Adrenal gland (tissue), 12 donors: ENCODE data around the gene CBX8. TPM values are rescaled to one million over a fixed set of nuclear protein-coding genes. Genes with fewer than 3 reads are reported as not detected.
A peak's percentile ranks its signal among the peaks of the same experiment; 100 is the strongest.

ENCODE experiments used
- DNase-seq, 7 donors: peaks; one replicate each; pipeline ENCODE4 v3.0.0-alpha.2; 2019 to 2020
- H3K27ac ChIP-seq, 5 donors: fragments of 200-600 bp; sonication (generic) in 4 of 5; 1 replicate in 3 of 5; 2 replicates in 2 of 5; pipeline versions ENCODE4 v1.5.1 to v1.8.0; 2016 to 2020; ENCODE audit warnings: mild to moderate bottlenecking in 1 of 5
- H3K27me3 ChIP-seq: fragments of 200-600 bp; 2 replicates; pipeline ENCODE4 v1.8.0; 2021
- H3K36me3 ChIP-seq, 2 donors: fragments of 200-600 bp; replicated peaks in 1 of 2; 1 replicate in 1 of 2; 2 replicates in 1 of 2; pipeline versions ENCODE4 v1.5.1 to v1.8.0; 2018 to 2022
- H3K4me1 ChIP-seq, 2 donors: fragments of 200-600 bp; replicated peaks in 1 of 2; 1 replicate in 1 of 2; 2 replicates in 1 of 2; pipeline versions ENCODE4 v1.5.1 to v1.8.0; 2018 to 2021
- H3K4me3 ChIP-seq, 4 donors: fragments of 200-600 bp; sonication (generic) in 3 of 4; one replicate each; pipeline ENCODE4 v1.5.1; 2016 to 2018
- H3K9me3 ChIP-seq, 3 donors: fragments of 200-600 bp; sonication (generic) in 1 of 3; replicated peaks in 1 of 3; 1 replicate in 2 of 3; 2 replicates in 1 of 3; pipeline versions ENCODE4 v1.5.1 to v1.8.0; 2016 to 2021
- POLR2A ChIP-seq, 2 donors: fragments of 450-650 bp; IDR thresholded peaks; one replicate each; pipeline ENCODE4 v1.6.1; 2017; ENCODE audit warnings: antibody characterized with exemption in 2 of 2, mild to moderate bottlenecking in 2 of 2, moderate library complexity in 1 of 2
- WGBS, 4 donors: extraction: QIAGEN DNeasy Blood & Tissue Kit in 2 of 4; methylation state at CpG; one replicate each; pipeline versions ENCODE4 v1.1.5 to v1.1.7; 2013 to 2017; 5-methylcytosine and 5-hydroxymethylcytosine counted together
- intact Hi-C, 2 donors: fragments of 100-400 bp; cut with DNase I; formaldehyde crosslinking; loops; one replicate each; pipeline versions ENCODE4 v1.14.1 to v1.15.0; 2022 to 2023
- polyA plus RNA-seq, 3 donors: library from polyadenylated mRNA; stranded (reverse); fragments of 200-250 nt in 2 of 3; fragments of 350-450 nt in 1 of 3; fragmentation: Illumina TruSeq in 1 of 3; extraction: RNeasy Lipid Tissue Mini Kit (QIAGEN cat#74804) in 1 of 3; gene quantifications; one replicate each; pipeline ENCODE4 v1.2.3, GENCODE V29; 2013 to 2014
- total RNA-seq, 9 donors: library from RNA; depleted of rRNA in 4 of 9; stranded (reverse); fragments of >200 nt in 4 of 9; fragments of 120-200 nt in 1 of 9; fragmentation: NEBNext Ultra II Directional in 1 of 9; extraction: Animal tissue kit (Norgen Biotek cat#: 25700) in 1 of 9; gene quantifications; one replicate each; pipeline versions ENCODE4 v1.1.0 to v1.2.4, GENCODE V29; 2013 to 2023
- TF ChIP-seq, protein P1 (sequence below), 6 experiments: fragments of 450-650 bp in 4 of 6; fragments of 200-600 bp in 2 of 6; sonication (generic) in 1 of 6; IDR thresholded peaks; 1 replicate in 5 of 6; 2 replicates in 1 of 6; pipeline versions ENCODE4 v1.5.1 to v1.8.0; 2016 to 2021; ENCODE audit warnings: antibody characterized with exemption in 6 of 6, mild to moderate bottlenecking in 2 of 6, moderate library complexity in 1 of 6
- donor health status: healthy with polysubstance abuse.
- donor health status: Bipolar disorder and iron deficiency.
- donor health status: DM: yes; HTN: yes; CAD: no.
- donor health status: DM: no; HTN: no; CAD: no.
- donor health status: DM: no; HTN: no; CAD: no.
- donor health status: DM: yes; HTN: yes; CAD: no.

The CBX8 gene
- total and polyA plus RNA-seq, 12 donors, result 0.85 to 10.6 (median 5.5) TPM

DNA sequence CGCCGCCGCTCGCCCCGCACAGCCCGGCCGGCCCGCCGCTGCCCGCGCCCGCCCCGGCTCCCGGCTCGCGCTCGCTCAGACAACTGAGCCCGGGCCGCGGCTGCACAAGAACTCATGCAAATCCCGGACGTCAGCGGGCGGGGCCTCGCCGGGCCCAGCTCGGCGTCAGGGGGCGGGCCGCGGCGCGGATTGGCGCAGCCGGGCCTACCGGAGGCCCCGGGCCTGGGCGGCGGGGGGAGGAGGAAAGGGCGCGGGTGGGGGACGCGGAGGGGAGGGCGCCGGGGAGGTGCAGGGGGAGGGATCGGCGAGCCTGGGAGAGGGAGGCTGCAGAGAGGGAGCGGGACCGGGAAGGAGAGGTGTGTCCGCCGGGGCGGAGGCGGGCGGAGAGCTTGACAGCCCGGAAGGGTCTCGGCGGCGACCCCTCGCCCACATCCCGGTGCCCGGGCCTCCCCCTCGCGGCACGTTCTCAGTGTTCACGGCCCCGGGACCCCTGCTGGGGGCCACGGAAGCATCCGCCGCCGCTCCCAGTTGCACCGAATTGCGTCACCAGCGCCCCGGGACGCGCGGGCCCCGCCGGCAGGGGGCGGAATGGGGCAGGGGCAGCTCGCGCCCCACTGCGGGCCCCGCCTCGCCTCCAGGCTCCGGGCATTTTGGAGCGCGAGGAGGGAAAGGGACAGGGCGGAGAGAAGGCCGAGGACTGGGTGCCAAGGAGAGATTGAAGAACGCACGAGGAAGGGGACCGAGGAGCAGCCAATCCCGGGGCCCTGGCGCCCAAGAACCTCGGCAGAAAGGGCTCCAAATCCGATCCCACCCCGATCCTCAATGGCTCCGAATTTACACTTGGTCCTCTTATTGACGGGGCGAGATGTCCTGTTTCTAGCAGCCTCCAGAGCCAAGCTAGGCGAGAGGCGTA is 42.7 kb upstream of the CBX8 start, which contains the start of gene CBX4:
Gene CBX4, minus strand, starts transcription at position 85 of the 913 bp plus-strand sequence. CDS start 189 bp downstream, outside the sequence.
- intact Hi-C loops, result loop anchor here (2.0 to 10.0 kb wide), 5 partner anchors 37 to 153 kb away; no protein-coding TSS in a partner anchor
- peaks cover 0 to 7% of the 10 kb centered on the region in 2 donors for H3K36me3 ChIP-seq
- peak within 1 kb of the TSS; percentile 78 to 99 (median 95) for H3K27ac ChIP-seq
- 0 to 4% (median 1%) methylated on average over 5 to 98 of the region's 103 CpGs for WGBS, 4 donors
- peak; percentile 95 to 98 (median 97) for DNase-seq
- peak within 1 kb of the TSS; percentile 49 to 96 (median 74) for H3K4me3 ChIP-seq
- H3K9me3 ChIP-seq, result no peaks in the 10 kb centered on the region
- peaks cover 34% of the 10 kb centered on the region for H3K27me3 ChIP-seq
- H3K4me1 ChIP-seq, result peaks cover 38 to 66% of the 10 kb centered on the region in 2 donors
- TF ChIP-seq, protein P1, sequence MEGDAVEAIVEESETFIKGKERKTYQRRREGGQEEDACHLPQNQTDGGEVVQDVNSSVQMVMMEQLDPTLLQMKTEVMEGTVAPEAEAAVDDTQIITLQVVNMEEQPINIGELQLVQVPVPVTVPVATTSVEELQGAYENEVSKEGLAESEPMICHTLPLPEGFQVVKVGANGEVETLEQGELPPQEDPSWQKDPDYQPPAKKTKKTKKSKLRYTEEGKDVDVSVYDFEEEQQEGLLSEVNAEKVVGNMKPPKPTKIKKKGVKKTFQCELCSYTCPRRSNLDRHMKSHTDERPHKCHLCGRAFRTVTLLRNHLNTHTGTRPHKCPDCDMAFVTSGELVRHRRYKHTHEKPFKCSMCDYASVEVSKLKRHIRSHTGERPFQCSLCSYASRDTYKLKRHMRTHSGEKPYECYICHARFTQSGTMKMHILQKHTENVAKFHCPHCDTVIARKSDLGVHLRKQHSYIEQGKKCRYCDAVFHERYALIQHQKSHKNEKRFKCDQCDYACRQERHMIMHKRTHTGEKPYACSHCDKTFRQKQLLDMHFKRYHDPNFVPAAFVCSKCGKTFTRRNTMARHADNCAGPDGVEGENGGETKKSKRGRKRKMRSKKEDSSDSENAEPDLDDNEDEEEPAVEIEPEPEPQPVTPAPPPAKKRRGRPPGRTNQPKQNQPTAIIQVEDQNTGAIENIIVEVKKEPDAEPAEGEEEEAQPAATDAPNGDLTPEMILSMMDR (IDR thresholded peaks at IDR 0.05), result peak in 5 of 6 experiments; percentile 48 to 86 (median 63)
- peak; percentile 89 to 96 for TF ChIP-seq POLR2A (IDR thresholded peaks at IDR 0.05)

DNA sequence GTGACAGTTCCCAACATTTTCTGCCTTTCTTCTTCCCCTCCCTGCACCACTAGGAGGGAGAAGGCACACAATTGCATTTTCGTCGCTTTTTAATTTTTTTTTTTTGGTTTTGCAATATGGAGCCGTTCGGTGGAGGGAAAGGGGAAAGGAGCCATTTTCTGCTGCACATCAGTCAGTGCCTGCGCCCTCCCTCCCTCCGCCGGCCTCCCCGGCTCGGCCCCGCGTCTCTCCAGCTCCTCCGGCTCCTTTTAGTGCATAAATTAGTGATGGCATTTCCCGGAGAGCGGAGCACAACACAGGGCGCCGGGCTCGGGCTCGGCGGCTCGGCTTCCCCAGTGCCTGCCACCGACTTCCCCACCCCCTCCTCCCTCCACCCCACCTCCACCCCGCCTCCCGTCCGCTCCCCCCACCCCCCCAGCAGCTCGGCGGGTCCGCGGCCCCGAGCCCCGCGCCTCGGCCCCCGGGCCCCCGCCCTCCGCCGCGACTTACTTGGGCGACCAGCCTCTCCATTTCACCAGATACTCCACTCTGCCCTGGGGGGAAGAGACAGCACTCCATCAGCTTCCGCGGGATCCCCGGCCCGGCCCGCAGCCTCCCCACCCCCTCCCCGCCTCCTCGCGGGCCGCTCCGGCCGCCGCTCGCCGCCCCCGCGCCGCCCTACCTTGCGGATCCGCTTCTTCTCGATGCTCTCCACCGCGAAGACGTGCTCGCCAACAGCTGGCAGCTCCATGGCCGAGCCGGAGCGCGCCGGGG is 41.8 kb upstream of the CBX8 start:
- TF ChIP-seq POLR2A (IDR thresholded peaks at IDR 0.05), result peak in 1 of 2 donors; percentile 59
- TF ChIP-seq, protein P1 (IDR thresholded peaks at IDR 0.05), result peak in 2 of 6 experiments; percentile 13 to 14
- Histone ChIP-seq H3K9me3 (no peaks in the 10 kb centered on the region), H3K4me1 (peaks cover 32 to 57% of the 10 kb centered on the region in 2 donors), H3K27ac (peak overlapping the region; percentile 78 to 99 (median 95)), H3K4me3 (peak overlapping the region; percentile 49 to 96 (median 74)), H3K36me3 (peaks cover 0 to 15% of the 10 kb centered on the region in 2 donors), H3K27me3 (peaks cover 34% of the 10 kb centered on the region)
- peak; percentile 59 to 79 (median 65) for DNase-seq
- 1 to 2% (median 1%) methylated on average over 13 to 67 of the region's 67 CpGs for WGBS, 4 donors
- intact Hi-C loops, result loop anchor here in 1 of 2 donors (5.0 kb wide), 1 partner anchor 36 kb away; no protein-coding TSS in a partner anchor

GRCh38 chr17:79837888-79838521 is 41.1 kb upstream of the CBX8 start:
- TF ChIP-seq, protein P1 (IDR thresholded peaks at IDR 0.05), result no peak
- TF ChIP-seq POLR2A (IDR thresholded peaks at IDR 0.05), result peak in 1 of 2 donors; percentile 28
- peaks cover 0 to 22% of the 10 kb centered on the region in 2 donors for H3K36me3 ChIP-seq
- no peaks in the 10 kb centered on the region for H3K9me3 ChIP-seq
- H3K4me3 ChIP-seq, result peak overlapping the region; percentile 49 to 96 (median 74)
- peak overlapping the region; percentile 78 to 99 (median 95) for H3K27ac ChIP-seq
- WGBS, 4 donors, result 0 to 2% (median 1%) methylated on average over 26 to 30 of the region's 30 CpGs
- peaks cover 30% of the 10 kb centered on the region for H3K27me3 ChIP-seq
- H3K4me1 ChIP-seq, result peaks cover 28 to 52% of the 10 kb centered on the region in 2 donors
- DNase-seq, result peak in 5 of 7 donors; percentile 35 to 64 (median 45)
- intact Hi-C loops, result loop anchor here in 1 of 2 donors (5.0 kb wide), 1 partner anchor 36 kb away; no protein-coding TSS in a partner anchor
